CD4-positive, alpha-beta T cell (primary cell): ENCODE measurements around the gene EXOC8. TPM values are rescaled to one million over a fixed set of nuclear protein-coding genes. Genes with fewer than 3 reads are reported as not detected.

Experiments
- ATAC-seq: fragments of 200-7000 bp; cut with Tn5 transposase; one replicate; pipeline ENCODE4 v1.10.0; 2022; ENCODE audit warnings: mild to moderate bottlenecking; ENCODE audit not compliant: poor library complexity
- CTCF ChIA-PET: fragments of 350-600 bp; sonication (Branson Sonifier 250); formaldehyde crosslinking; loops from one replicate; lab custom pipeline; 2021; ENCODE audit warnings: antibody characterized with exemption, inconsistent platforms; lab: Charles Lee
- POLR2A ChIA-PET: fragments of 350-600 bp; sonication (Branson Sonifier 250); formaldehyde crosslinking; loops from one replicate; lab custom pipeline; 2021; ENCODE audit warnings: antibody characterized with exemption, inconsistent platforms; lab: Charles Lee
- DNase-seq, 14 experiments: peaks; one replicate each; pipeline ENCODE4 v3.0.0-alpha.2; 2013 to 2020; ENCODE audit warnings: mixed read lengths in 2 of 14
- H3K27ac ChIP-seq, 2 donors: one replicate each; pipeline versions ENCODE4 v1.5.1 to v1.7.0; 2013; ENCODE audit warnings: low read length in 2 of 2, low read depth in 1 of 2, mild to moderate bottlenecking in 1 of 2
- H3K27me3 ChIP-seq, 2 experiments: 1 replicate in 1 of 2; 2 replicates in 1 of 2; pipeline versions ENCODE4 v1.6.1 to v1.7.0; 2013; ENCODE audit warnings: low read length in 2 of 2, control low read depth in 1 of 2, mild to moderate bottlenecking in 1 of 2, moderate library complexity in 1 of 2; ENCODE audit not compliant: insufficient read depth in 2 of 2, control insufficient read depth in 1 of 2
- H3K36me3 ChIP-seq: one replicate; pipeline ENCODE4 v1.6.1; 2013; ENCODE audit warnings: low read length, control low read depth; ENCODE audit not compliant: insufficient read depth
- H3K4me1 ChIP-seq: one replicate; pipeline ENCODE4 v1.6.1; 2013; ENCODE audit warnings: low read length, control low read depth; ENCODE audit not compliant: insufficient read depth
- H3K4me3 ChIP-seq: one replicate; pipeline ENCODE4 v1.5.1; 2013; ENCODE audit warnings: mild to moderate bottlenecking, low read length, moderate library complexity
- H3K9me3 ChIP-seq, 2 experiments: 1 replicate in 1 of 2; 2 replicates in 1 of 2; pipeline versions ENCODE4 v1.6.1 to v1.7.0; 2013; ENCODE audit warnings: low read length in 2 of 2, mild to moderate bottlenecking in 2 of 2, control low read depth in 1 of 2, moderate library complexity in 1 of 2; ENCODE audit not compliant: control insufficient read depth in 1 of 2, insufficient read depth in 1 of 2
- H3K27ac Mint-ChIP-seq: one replicate; pipeline ENCODE4 v1.8.0; 2020; ENCODE audit warnings: mixed read lengths
- H3K27me3 Mint-ChIP-seq: one replicate; pipeline ENCODE4 v1.8.0; 2021; ENCODE audit warnings: mixed read lengths
- H3K36me3 Mint-ChIP-seq: one replicate; pipeline ENCODE4 v1.8.0; 2021; ENCODE audit warnings: low read depth, mixed read lengths
- H3K4me1 Mint-ChIP-seq: one replicate; pipeline ENCODE4 v1.8.0; 2021; ENCODE audit warnings: low read depth, mixed read lengths
- H3K4me3 Mint-ChIP-seq: one replicate; pipeline ENCODE4 v1.8.0; 2020; ENCODE audit warnings: mild to moderate bottlenecking, mixed read lengths
- H3K9me3 Mint-ChIP-seq: one replicate; pipeline ENCODE4 v1.8.0; 2020; ENCODE audit warnings: mixed read lengths
- intact Hi-C, 2 experiments: fragments of 100-400 bp; cut with DNase I in 1 of 2; cut with micrococcal nuclease in 1 of 2; formaldehyde crosslinking; loops; one replicate each; pipeline versions ENCODE4 v1.15.1 to v1.9.0; 2023 to 2025; cut with DNase I, micrococcal nuclease
- total RNA-seq, 174 experiments: library from RNA in 2 of 174; stranded (reverse) in 2 of 174; gene quantifications; one replicate each; pipeline ENCODE4 v1.2.3 and lab custom pipeline; 2021 to 2026
- TF ChIP-seq, protein P1 (sequence below): fragments of 200-600 bp; IDR thresholded peaks from one replicate; pipeline ENCODE4 v1.8.0; 2022; ENCODE audit warnings: antibody characterized with exemption, mild to moderate bottlenecking

Gene EXOC8
- total RNA-seq, 2 experiments from 2014 or later = 28.0 to 31.9 TPM

DNA sequence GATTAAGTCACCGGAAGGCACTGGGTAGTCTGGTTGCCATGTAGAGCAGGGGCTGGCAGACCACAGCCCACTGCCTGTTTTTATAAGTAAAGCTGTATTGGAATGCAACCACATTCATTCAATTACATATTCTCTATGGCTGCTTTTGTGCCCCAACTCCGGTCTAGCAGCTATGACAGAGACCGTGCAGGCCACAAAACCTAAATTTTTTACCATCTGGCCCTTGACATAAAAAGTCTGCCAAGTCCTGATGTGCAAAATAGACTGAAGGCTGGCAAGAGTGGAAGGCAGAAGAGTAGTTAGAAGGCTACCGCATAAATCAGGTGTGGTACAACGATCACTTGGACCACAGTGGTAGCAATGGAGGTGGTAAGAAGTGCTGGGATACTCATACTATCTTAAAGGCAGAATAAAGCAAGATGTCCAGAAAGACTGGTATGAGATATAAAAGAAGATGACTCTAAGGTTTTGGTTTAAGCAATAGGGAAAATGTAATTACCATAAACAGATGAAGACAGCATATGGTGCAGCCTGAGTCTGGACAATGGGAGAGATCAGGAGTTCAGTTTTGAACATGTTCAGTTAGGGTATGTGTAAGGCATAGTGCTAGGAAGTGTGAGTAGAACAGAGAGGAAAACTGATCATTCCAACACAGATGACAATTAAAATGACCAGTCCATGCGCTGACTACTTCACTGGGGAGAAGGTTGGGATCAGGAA lies 47.2 kb upstream of the EXOC8 start:
- DNase-seq (no peak), ATAC-seq (no peak)
- Mint-ChIP-seq H3K4me1 (peaks cover 44% of the 10 kb centered on the region), H3K27ac (no peak overlapping the region), H3K36me3 (no peaks in the 10 kb centered on the region), H3K4me3 (no peak overlapping the region), H3K9me3 (no peaks in the 10 kb centered on the region), H3K27me3 (no peaks in the 10 kb centered on the region)
- intact Hi-C loops = no loop called here
- H3K27me3 ChIP-seq = no peaks in the 10 kb centered on the region
- peaks cover 4% of the 10 kb centered on the region for H3K4me1 ChIP-seq
- H3K27ac ChIP-seq = no peak overlapping the region
- TF ChIP-seq, protein P1, sequence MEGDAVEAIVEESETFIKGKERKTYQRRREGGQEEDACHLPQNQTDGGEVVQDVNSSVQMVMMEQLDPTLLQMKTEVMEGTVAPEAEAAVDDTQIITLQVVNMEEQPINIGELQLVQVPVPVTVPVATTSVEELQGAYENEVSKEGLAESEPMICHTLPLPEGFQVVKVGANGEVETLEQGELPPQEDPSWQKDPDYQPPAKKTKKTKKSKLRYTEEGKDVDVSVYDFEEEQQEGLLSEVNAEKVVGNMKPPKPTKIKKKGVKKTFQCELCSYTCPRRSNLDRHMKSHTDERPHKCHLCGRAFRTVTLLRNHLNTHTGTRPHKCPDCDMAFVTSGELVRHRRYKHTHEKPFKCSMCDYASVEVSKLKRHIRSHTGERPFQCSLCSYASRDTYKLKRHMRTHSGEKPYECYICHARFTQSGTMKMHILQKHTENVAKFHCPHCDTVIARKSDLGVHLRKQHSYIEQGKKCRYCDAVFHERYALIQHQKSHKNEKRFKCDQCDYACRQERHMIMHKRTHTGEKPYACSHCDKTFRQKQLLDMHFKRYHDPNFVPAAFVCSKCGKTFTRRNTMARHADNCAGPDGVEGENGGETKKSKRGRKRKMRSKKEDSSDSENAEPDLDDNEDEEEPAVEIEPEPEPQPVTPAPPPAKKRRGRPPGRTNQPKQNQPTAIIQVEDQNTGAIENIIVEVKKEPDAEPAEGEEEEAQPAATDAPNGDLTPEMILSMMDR = no peak
- H3K36me3 ChIP-seq = no peaks in the 10 kb centered on the region
- H3K4me3 ChIP-seq = no peak overlapping the region
- POLR2A ChIA-PET = no interaction called here
- no peaks in the 10 kb centered on the region for H3K9me3 ChIP-seq
- CTCF ChIA-PET = no interaction called here

DNA sequence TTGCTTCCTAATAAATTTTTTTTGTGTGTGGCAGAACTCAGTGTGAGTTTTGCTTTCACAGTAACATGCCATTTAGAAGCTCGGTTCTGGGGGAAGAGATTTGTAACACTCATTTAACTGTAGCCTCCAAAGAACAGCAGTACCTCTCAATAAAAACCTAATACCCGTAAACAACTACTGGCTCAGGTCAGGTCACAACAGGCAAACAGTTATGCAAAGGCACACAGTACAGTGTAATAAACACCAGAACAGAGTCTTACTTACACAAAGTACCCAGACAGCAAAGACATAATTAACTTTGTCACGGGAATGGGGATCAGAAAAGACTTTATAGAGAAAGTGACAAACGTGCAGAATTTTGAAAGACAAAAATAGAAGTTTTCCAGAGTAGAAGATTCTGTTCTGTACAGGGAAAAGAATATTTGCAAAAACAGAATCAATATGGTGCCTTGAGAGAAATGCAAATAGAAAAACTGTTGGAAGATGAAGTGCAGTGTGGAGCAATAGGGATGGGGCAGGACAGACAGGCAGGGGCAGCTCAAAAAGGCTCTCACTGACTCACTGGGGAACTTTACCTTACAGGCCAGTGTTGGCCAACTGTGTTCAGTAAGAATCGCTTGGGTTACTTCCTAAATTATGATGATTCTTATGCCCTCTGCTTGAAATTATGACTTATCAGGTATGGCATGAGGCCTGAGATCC lies 45.7 kb upstream of the EXOC8 start:
- Histone ChIP-seq H3K36me3 (no peaks in the 10 kb centered on the region), H3K4me3 (no peak overlapping the region), H3K4me1 (peaks cover 4% of the 10 kb centered on the region), H3K27ac (no peak overlapping the region), H3K9me3 (no peaks in the 10 kb centered on the region), H3K27me3 (no peaks in the 10 kb centered on the region)
- H3K4me3 Mint-ChIP-seq = no peak overlapping the region
- no peaks in the 10 kb centered on the region for H3K9me3 Mint-ChIP-seq
- intact Hi-C loops = no loop called here
- ATAC-seq (no peak), DNase-seq (peak in 2 of 14 experiments; percentile 41 to 47)
- ChIA-PET CTCF (interaction anchor here (0.7 kb wide), 2 partner anchors 118 to 215 kb away, joined by 3 to 6 read pairs; no protein-coding TSS in a partner anchor), POLR2A (no interaction called here)
- H3K27ac Mint-ChIP-seq = no peak overlapping the region
- TF ChIP-seq, protein P1 = no peak
- H3K27me3 Mint-ChIP-seq = no peaks in the 10 kb centered on the region
- H3K4me1 Mint-ChIP-seq = peaks cover 50% of the 10 kb centered on the region
- no peaks in the 10 kb centered on the region for H3K36me3 Mint-ChIP-seq

DNA sequence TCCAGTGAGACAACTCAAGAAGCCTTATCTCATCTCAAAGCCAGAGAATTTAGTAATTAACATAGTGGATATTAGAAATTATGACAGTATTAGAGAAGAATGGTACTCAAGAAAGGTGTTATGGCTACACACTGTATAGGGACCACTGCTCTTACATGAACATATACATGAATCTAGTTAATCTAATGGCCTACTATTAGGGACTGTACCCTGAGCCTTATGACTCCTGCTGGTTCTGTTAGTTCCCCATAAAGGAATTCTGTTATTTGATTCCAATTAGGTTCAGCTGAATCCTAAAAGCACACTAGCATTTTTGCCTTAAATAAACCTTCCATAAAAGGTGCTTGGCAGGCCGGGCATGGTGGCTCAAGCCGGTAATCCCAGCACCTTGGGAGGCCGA lies 44.8 kb upstream of the EXOC8 start:
- ATAC-seq = no peak

More for the DNA sequence above, 44.8 kb upstream of the EXOC8 start:
- Mint-ChIP-seq H3K27ac (no peak overlapping the region), H3K36me3 (no peaks in the 10 kb centered on the region), H3K9me3 (no peaks in the 10 kb centered on the region), H3K27me3 (no peaks in the 10 kb centered on the region), H3K4me1 (peaks cover 51% of the 10 kb centered on the region), H3K4me3 (no peak overlapping the region)
- Histone ChIP-seq H3K4me1 (peaks cover 6% of the 10 kb centered on the region), H3K27me3 (no peaks in the 10 kb centered on the region), H3K4me3 (no peak overlapping the region), H3K9me3 (no peaks in the 10 kb centered on the region), H3K36me3 (no peaks in the 10 kb centered on the region), H3K27ac (no peak overlapping the region)
- intact Hi-C loops = no loop called here
- TF ChIP-seq, protein P1 = no peak
- DNase-seq = no peak
- POLR2A ChIA-PET = interaction anchor here (0.9 kb wide), 1 partner anchor 38 kb away, joined by 4 read pairs; no protein-coding TSS in a partner anchor
- CTCF ChIA-PET = interaction anchor here (0.6 to 1.9 kb wide), 3 partner anchors 11 to 117 kb away, joined by 3 to 6 read pairs (median 3); no protein-coding TSS in a partner anchor
